NCI-H345 treated with DMSO at 0.1 percent for 48 hours (cell line): Measurements from ENCODE around the gene FAM90A1.
"Not testable (repeated sequence)": the region's sequence is repeated elsewhere in the genome, so short reads cannot be mapped to it uniquely, and the experiment has no call there.

Experiments used
- DNase-seq: peaks from one replicate; lab custom pipeline; 2025; ENCODE audit not compliant: unreplicated experiment; lab: John Stamatoyannopoulos, UW

The FAM90A1 gene

GRCh38 chr12:8233935-8234495 lies 6.6 kb upstream of the FAM90A1 start:
- peak; percentile 12 for DNase-seq

GRCh38 chr12:8233300-8233855 lies 6.0 kb upstream of the FAM90A1 start:
- DNase-seq = not testable (repeated sequence)

GRCh38 chr12:8231666-8232608 lies 4.5 kb upstream of the FAM90A1 start:
- peak; percentile 59 for DNase-seq

GRCh38 chr12:8231049-8231448 lies 3.6 kb upstream of the FAM90A1 start:
- not testable (repeated sequence) for DNase-seq

- DNase-seq = not testable (repeated sequence)
These were observed 2.1 kb upstream of the FAM90A1 start for GRCh38 chr12:8229486-8229885.

- not testable (repeated sequence) for DNase-seq
These were observed 1.2 kb upstream of the FAM90A1 start for GRCh38 chr12:8228607-8229006.

GRCh38 chr12:8227732-8228077 lies 287 bp upstream of the FAM90A1 start:
- not testable (repeated sequence) for DNase-seq

- DNase-seq = no peak
These were observed 1.1 kb downstream of the FAM90A1 start for GRCh38 chr12:8226355-8226754.

GRCh38 chr12:8224782-8225181 lies 2.6 kb downstream of the FAM90A1 start:
- not testable (repeated sequence) for DNase-seq

GRCh38 chr12:8223646-8224045 lies 3.8 kb downstream of the FAM90A1 start:
- DNase-seq = not testable (repeated sequence)

- not testable (repeated sequence) for DNase-seq
These were observed 5.1 kb downstream of the FAM90A1 start for GRCh38 chr12:8222303-8222702.

GRCh38 chr12:8221844-8222243 lies 5.6 kb downstream of the FAM90A1 start:
- not testable (repeated sequence) for DNase-seq

- DNase-seq = not testable (repeated sequence)
These were observed 6.0 kb downstream of the FAM90A1 start for GRCh38 chr12:8221375-8221774.

GRCh38 chr12:8218711-8219382 lies 8.6 kb downstream of the FAM90A1 start:
- not testable (repeated sequence) for DNase-seq

- DNase-seq = not testable (repeated sequence)
These were observed 29.6 kb downstream of the FAM90A1 start for GRCh38 chr12:8197685-8198308.

GRCh38 chr12:8188088-8188487 lies 39.3 kb downstream of the FAM90A1 start:
- DNase-seq = not testable (repeated sequence)

GRCh38 chr12:8184206-8184605 lies 43.2 kb downstream of the FAM90A1 start:
- not testable (repeated sequence) for DNase-seq

GRCh38 chr12:8183346-8183745 lies 44.1 kb downstream of the FAM90A1 start:
- not testable (repeated sequence) for DNase-seq

GRCh38 chr12:8182923-8183322 lies 44.5 kb downstream of the FAM90A1 start:
- DNase-seq = not testable (repeated sequence)

- not testable (repeated sequence) for DNase-seq
These were observed 46.1 kb downstream of the FAM90A1 start for GRCh38 chr12:8181271-8181670.
